Measurements from ENCODE around the gene NFATC3. TPM values are rescaled to one million over a fixed set of nuclear protein-coding genes. Genes with fewer than 3 reads are reported as not detected.
A peak's percentile ranks its signal among the peaks of the same experiment; 100 is the strongest.
"Not testable (repeated sequence)": the region's sequence is repeated elsewhere in the genome, so short reads cannot be mapped to it uniquely, and the experiment has no call there.

The NFATC3 gene
- total RNA-seq, 2 experiments from 2014 or later, result 68.4 to 81.2 TPM

DNA sequence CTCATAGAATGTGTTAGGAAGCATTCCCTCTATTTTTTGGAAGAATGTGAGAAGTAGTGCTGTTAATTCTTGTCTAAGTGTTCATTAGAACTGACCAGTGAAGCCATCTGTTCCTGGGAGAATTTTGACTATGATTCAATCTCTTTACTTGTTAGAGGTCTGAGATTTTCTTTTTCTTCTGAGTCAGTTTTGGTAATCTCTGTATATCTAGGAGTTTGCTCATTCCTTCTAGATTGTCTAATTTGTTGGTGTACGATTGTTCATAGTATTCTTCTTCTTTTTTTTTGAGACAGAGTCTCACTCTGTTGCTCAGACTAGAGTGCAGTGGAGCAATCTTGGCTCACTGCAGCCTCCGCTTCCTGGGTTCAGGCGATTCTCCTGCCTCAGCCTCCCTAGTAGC, 20.4 kb downstream of the NFATC3 start:
- no peak overlapping the region for H3K4me3 Mint-ChIP-seq
- ATAC-seq, result peak; percentile 51
- no peak for DNase-seq
- peaks cover 37% of the 10 kb centered on the region for H3K36me3 Mint-ChIP-seq (ENCODE audit: low read depth)
- H3K9me3 Mint-ChIP-seq (ENCODE audit: low read depth), result peaks cover 26% of the 10 kb centered on the region
- H3K27me3 Mint-ChIP-seq, result no peaks in the 10 kb centered on the region
- H3K4me1 Mint-ChIP-seq, result peaks cover 79% of the 10 kb centered on the region
- H3K27ac Mint-ChIP-seq, result peak overlapping the region; percentile 59
- CTCF ChIA-PET, result no interaction called here
- POLR2A ChIA-PET, result no interaction called here
- intact Hi-C loops (cut with DNase I, micrococcal nuclease), result no loop called here

- DNase-seq; POLR2A ChIA-PET; ATAC-seq; intact Hi-C loops (cut with DNase I, micrococcal nuclease); H3K27me3 Mint-ChIP-seq; H3K27ac Mint-ChIP-seq; H3K4me3 Mint-ChIP-seq: not testable (repeated sequence)
- H3K9me3 Mint-ChIP-seq (ENCODE audit: low read depth), result peaks cover 32% of the 10 kb centered on the region
- H3K4me1 Mint-ChIP-seq, result peaks cover 82% of the 10 kb centered on the region
- H3K36me3 Mint-ChIP-seq (ENCODE audit: low read depth), result peaks cover 36% of the 10 kb centered on the region
- CTCF ChIA-PET, result interaction anchor here (1.2 to 1.7 kb wide), 3 partner anchors 10 to 123 kb away, joined by 3 to 5 read pairs (median 4); no protein-coding TSS in a partner anchor
Measured at GRCh38 chr16:68107230-68107928, 22.2 kb downstream of the NFATC3 start.

- not testable (repeated sequence) for ATAC-seq
Measured at GRCh38 chr16:68109156-68109555, 24.0 kb downstream of the NFATC3 start.

DNA sequence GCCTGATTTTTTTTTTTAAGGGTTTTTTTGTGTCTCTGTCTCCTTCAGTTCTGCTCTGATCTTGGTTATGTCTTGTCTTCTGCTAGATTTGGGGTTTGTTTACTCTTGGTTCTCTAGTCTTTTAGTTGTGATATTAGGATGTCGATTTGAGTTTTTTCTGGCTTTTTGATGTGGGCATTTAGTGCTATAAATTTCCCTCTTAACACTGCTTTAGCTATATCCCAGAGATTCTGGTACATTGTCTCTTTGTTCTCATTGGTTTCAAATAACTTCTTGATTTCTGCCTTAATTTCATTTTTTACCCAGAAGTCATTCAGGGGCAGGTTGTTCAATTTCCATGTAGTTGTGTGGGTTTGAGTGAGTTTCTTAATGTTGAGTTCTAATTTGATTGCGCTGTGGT, 25.4 kb downstream of the NFATC3 start:
- Mint-ChIP-seq H3K4me1 (peaks cover 81% of the 10 kb centered on the region), H3K9me3 (ENCODE audit: low read depth) (peaks cover 26% of the 10 kb centered on the region), H3K36me3 (ENCODE audit: low read depth) (peaks cover 32% of the 10 kb centered on the region)
- POLR2A ChIA-PET; H3K27me3 Mint-ChIP-seq; DNase-seq; intact Hi-C loops (cut with DNase I, micrococcal nuclease); H3K4me3 Mint-ChIP-seq; ATAC-seq; H3K27ac Mint-ChIP-seq: not testable (repeated sequence)
- CTCF ChIA-PET, result interaction anchor here (1.3 to 1.4 kb wide), 2 partner anchors 16 to 118 kb away, joined by 4 to 6 read pairs; no protein-coding TSS in a partner anchor

More at GRCh38 chr16:68109156-68109555, 24.0 kb downstream of the NFATC3 start:
- DNase-seq; POLR2A ChIA-PET; intact Hi-C loops (cut with DNase I, micrococcal nuclease); H3K27me3 Mint-ChIP-seq; H3K27ac Mint-ChIP-seq; H3K4me3 Mint-ChIP-seq: not testable (repeated sequence)
- H3K4me1 Mint-ChIP-seq, result peaks cover 82% of the 10 kb centered on the region
- peaks cover 32% of the 10 kb centered on the region for H3K9me3 Mint-ChIP-seq (ENCODE audit: low read depth)
- CTCF ChIA-PET, result interaction anchor here (1.4 to 1.7 kb wide), 3 partner anchors 15 to 119 kb away, joined by 4 to 6 read pairs (median 5); no protein-coding TSS in a partner anchor
- H3K36me3 Mint-ChIP-seq (ENCODE audit: low read depth), result peaks cover 38% of the 10 kb centered on the region

GRCh38 chr16:68111379-68111778, 26.2 kb downstream of the NFATC3 start:
- no peak for ATAC-seq
- intact Hi-C loops (cut with DNase I, micrococcal nuclease), result no loop called here
- Mint-ChIP-seq H3K4me1 (peaks cover 81% of the 10 kb centered on the region), H3K4me3 (no peak overlapping the region), H3K27ac (no peak overlapping the region), H3K27me3 (no peaks in the 10 kb centered on the region), H3K9me3 (ENCODE audit: low read depth) (peaks cover 25% of the 10 kb centered on the region), H3K36me3 (ENCODE audit: low read depth) (peaks cover 32% of the 10 kb centered on the region)
- no peak for DNase-seq
- POLR2A ChIA-PET, result no interaction called here
- CTCF ChIA-PET, result interaction anchor here (0.6 to 1.4 kb wide), 3 partner anchors 17 to 441 kb away, joined by 3 to 6 read pairs (median 4); no protein-coding TSS in a partner anchor

DNA sequence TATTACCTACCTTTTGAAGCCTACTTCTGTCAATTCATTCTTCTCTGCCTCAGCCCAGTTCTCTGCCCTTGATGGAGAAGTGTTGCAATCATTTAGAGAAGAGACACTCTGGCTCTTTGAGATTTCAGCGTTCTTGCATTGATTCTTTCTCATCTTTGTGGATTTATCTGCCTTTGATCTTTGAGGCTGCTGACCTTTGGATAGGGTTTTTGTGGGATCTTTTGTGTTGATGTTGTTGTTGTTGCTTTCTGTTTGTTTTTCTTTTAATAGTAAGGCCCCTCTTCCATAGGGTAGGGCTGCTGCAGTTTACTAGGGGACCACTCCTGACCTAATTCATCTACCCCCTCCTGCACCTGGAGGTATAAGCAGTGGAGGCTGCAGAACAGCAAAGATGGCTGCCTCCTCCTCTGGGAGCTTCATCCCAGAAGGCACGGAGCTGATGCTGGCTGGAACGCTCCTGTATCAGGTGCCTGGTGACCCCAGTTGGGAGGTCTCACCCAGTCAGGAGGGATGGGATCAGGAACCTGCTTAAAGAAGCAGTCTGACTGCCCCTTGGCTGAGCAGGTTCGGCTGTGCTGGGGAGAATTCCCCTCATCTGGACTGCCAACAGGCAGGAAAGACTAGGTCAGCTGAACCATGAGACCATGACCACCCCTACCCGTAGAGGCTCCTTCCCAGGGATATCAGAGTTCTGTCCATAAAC, 28.0 kb downstream of the NFATC3 start:
- ATAC-seq (no peak), DNase-seq (no peak)
- ChIA-PET POLR2A (interaction anchor here (0.6 kb wide), 2 partner anchors 19 to 261 kb away, joined by 3 read pairs; no protein-coding TSS in a partner anchor), CTCF (interaction anchor here (0.9 to 1.0 kb wide), 2 partner anchors 19 to 27 kb away, joined by 3 read pairs; no protein-coding TSS in a partner anchor)
- intact Hi-C loops (cut with DNase I, micrococcal nuclease), result no loop called here
- peaks cover 28% of the 10 kb centered on the region for H3K36me3 Mint-ChIP-seq (ENCODE audit: low read depth)
- H3K27me3 Mint-ChIP-seq, result no peaks in the 10 kb centered on the region
- no peak overlapping the region for H3K4me3 Mint-ChIP-seq
- peaks cover 83% of the 10 kb centered on the region for H3K4me1 Mint-ChIP-seq
- peak overlapping the region; percentile 27 for H3K27ac Mint-ChIP-seq
- H3K9me3 Mint-ChIP-seq (ENCODE audit: low read depth), result peaks cover 23% of the 10 kb centered on the region

DNA sequence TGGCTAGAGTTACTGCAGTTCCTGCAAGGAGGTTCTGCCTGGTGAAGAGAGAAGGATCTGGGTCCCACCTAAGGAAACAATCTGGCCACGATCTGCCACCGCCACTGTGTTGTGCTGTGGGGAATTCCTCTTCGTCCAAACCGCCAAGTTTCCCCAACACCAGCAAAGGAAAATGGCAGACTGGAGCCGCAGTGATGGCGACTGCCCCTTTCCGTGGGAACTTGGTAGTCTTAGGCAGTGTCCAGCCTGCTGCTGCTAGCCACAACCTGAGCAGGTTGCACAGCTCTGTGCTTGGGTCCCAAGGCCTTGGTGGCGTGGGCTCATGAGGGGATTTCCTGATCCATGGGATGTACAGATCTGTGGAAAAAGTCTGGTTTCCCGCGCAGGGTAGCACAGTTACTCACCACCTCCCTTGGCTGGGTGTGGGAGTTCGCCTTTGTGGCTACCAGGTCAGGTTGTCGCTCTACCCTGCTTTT, 28.6 kb downstream of the NFATC3 start:
- peaks cover 85% of the 10 kb centered on the region for H3K4me1 Mint-ChIP-seq
- peak; percentile 18 for DNase-seq
- H3K9me3 Mint-ChIP-seq (ENCODE audit: low read depth), result peaks cover 18% of the 10 kb centered on the region
- no peaks in the 10 kb centered on the region for H3K27me3 Mint-ChIP-seq
- no peak overlapping the region for H3K27ac Mint-ChIP-seq
- H3K4me3 Mint-ChIP-seq, result no peak overlapping the region
- peaks cover 25% of the 10 kb centered on the region for H3K36me3 Mint-ChIP-seq (ENCODE audit: low read depth)
- intact Hi-C loops (cut with DNase I, micrococcal nuclease), result no loop called here
- ATAC-seq, result no peak
- ChIA-PET POLR2A (interaction anchor here (0.6 kb wide), 1 partner anchor 20 kb away, joined by 3 read pairs; no protein-coding TSS in a partner anchor), CTCF (interaction anchor here (0.6 to 0.9 kb wide), 2 partner anchors 28 to 1167 kb away, joined by 3 read pairs; no protein-coding TSS in a partner anchor)

DNA sequence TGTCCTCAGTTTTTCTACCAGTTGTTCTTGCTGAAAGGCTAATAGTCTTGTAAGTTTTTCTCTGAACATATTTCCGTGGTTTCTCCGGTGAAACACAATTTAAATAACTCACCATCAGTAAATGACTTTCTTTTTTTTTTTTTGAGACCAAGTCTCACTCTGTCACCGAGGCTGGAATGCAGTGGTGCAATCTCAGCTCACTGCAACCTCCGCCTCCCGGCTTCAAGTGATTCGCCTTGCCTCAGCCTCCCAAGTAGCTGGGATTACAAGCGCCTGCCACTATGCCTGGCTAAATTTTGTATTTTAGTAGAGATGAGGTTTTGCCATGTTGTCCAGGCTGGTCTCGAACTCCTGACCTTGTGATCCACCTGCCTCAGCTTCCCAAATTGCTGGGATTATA, 29.8 kb downstream of the NFATC3 start:
- peaks cover 17% of the 10 kb centered on the region for H3K36me3 Mint-ChIP-seq (ENCODE audit: low read depth)
- intact Hi-C loops (cut with DNase I, micrococcal nuclease), result loop anchor here in 1 of 2 experiments (5.0 kb wide), 1 partner anchor 92 kb away; no protein-coding TSS in a partner anchor

GRCh38 chr16:68115851-68116250, 30.7 kb downstream of the NFATC3 start:
- no peak overlapping the region for H3K4me3 Mint-ChIP-seq
- intact Hi-C loops (cut with DNase I, micrococcal nuclease), result loop anchor here (1.0 to 5.0 kb wide), 3 partner anchors 21 to 91 kb away; no protein-coding TSS in a partner anchor
- peaks cover 90% of the 10 kb centered on the region for H3K4me1 Mint-ChIP-seq
- H3K27ac Mint-ChIP-seq, result no peak overlapping the region
- DNase-seq (no peak), ATAC-seq (peak; percentile 68)
- H3K9me3 Mint-ChIP-seq (ENCODE audit: low read depth), result peaks cover 4% of the 10 kb centered on the region
- CTCF ChIA-PET, result interaction anchor here (0.6 to 5.6 kb wide), 2 partner anchors 21 to 68 kb away, joined by 3 to 56 read pairs; no protein-coding TSS in a partner anchor
- no peaks in the 10 kb centered on the region for H3K27me3 Mint-ChIP-seq
- POLR2A ChIA-PET, result no interaction called here
- peaks cover 12% of the 10 kb centered on the region for H3K36me3 Mint-ChIP-seq (ENCODE audit: low read depth)

More for the DNA sequence above, 29.8 kb downstream of the NFATC3 start:
- H3K4me3 Mint-ChIP-seq; POLR2A ChIA-PET; H3K27me3 Mint-ChIP-seq; ATAC-seq; H3K27ac Mint-ChIP-seq; H3K9me3 Mint-ChIP-seq (ENCODE audit: low read depth); DNase-seq: not testable (repeated sequence)
- H3K4me1 Mint-ChIP-seq, result peaks cover 87% of the 10 kb centered on the region
- CTCF ChIA-PET, result interaction anchor here (0.7 kb wide), 2 partner anchors 22 to 30 kb away, joined by 3 read pairs; no protein-coding TSS in a partner anchor

- DNase-seq (no peak), ATAC-seq (peak; percentile 48)
- peaks cover under 1% of the 10 kb centered on the region for H3K9me3 Mint-ChIP-seq (ENCODE audit: low read depth)
- no peaks in the 10 kb centered on the region for H3K27me3 Mint-ChIP-seq
- peaks cover 9% of the 10 kb centered on the region for H3K36me3 Mint-ChIP-seq (ENCODE audit: low read depth)
- intact Hi-C loops (cut with DNase I, micrococcal nuclease), result loop anchor here (1.0 to 5.0 kb wide), 3 partner anchors 22 to 91 kb away; no protein-coding TSS in a partner anchor
- peaks cover 87% of the 10 kb centered on the region for H3K4me1 Mint-ChIP-seq
- no peak overlapping the region for H3K4me3 Mint-ChIP-seq
- POLR2A ChIA-PET, result no interaction called here
- no peak overlapping the region for H3K27ac Mint-ChIP-seq
- CTCF ChIA-PET, result interaction anchor here (2.1 to 5.6 kb wide), 2 partner anchors 14 to 22 kb away, joined by 10 to 56 read pairs; no protein-coding TSS in a partner anchor
Measured at GRCh38 chr16:68116256-68116867, 31.2 kb downstream of the NFATC3 start.

Measured in activated CD4-positive, alpha-beta T cell treated with anti-CD3 and anti-CD28 coated beads for 36 hours (primary cell).